Neural progenitor cell (in vitro differentiated cells): ENCODE data around the gene C21orf58.
"Not testable (repeated sequence)": the region's sequence is repeated elsewhere in the genome, so short reads cannot be mapped to it uniquely, and the experiment has no call there.

ENCODE experiments used
- CTCF ChIP-seq: fragments of 200-600 bp; sonication (generic); IDR thresholded peaks from 2 replicates; pipeline ENCODE4 v1.5.1; 2017; ENCODE audit warnings: antibody characterized with exemption, mild to moderate bottlenecking
- EZH2 ChIP-seq: fragments of 200-600 bp; sonication (generic); IDR thresholded peaks from 2 replicates; pipeline ENCODE4 v1.6.1; 2017; ENCODE audit warnings: antibody characterized with exemption, mild to moderate bottlenecking, moderate library complexity
- EZH2phosphoT487 ChIP-seq: fragments of 200-600 bp; sonication (generic); IDR thresholded peaks from 2 replicates; pipeline ENCODE4 v1.6.1; 2017; ENCODE audit warnings: antibody characterized with exemption

DNA sequence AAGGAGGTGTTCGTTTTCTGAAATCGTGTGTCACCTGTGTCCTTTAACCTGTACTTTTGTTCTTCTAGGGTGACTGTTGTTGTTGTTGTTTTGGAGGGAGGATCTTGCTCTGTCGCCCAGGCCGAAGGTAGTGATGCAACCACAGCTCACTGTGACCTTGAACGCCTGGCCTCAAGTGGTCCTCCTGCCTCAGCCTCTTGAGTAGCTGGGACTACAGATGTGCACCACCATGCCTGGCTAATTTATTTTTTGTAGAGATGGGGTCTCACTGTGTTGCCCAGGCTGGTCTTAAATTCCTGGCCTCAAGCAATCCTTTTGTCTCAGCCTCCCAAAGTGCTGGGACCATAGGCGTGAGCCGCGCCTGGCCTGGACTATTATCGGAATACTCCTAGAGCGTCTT is 49.3 kb upstream of the C21orf58 start:
- not testable (repeated sequence) for TF ChIP-seq CTCF, EZH2, EZH2phosphoT487
